SW480 (cell line): ENCODE results near the gene GPC6.
"Not testable (repeated sequence)": the region's sequence is repeated elsewhere in the genome, so short reads cannot be mapped to it uniquely, and the experiment has no call there.

ENCODE experiments used
- DNase-seq: peaks from one replicate; pipeline ENCODE4 v3.0.0-alpha.2; 2016; ENCODE audit warnings: low spot score

Gene GPC6

GRCh38 chr13:93435651-93436050 lies 209.0 kb downstream of the GPC6 start:
- DNase-seq = no peak

GRCh38 chr13:93437081-93437480 lies 210.5 kb downstream of the GPC6 start:
- DNase-seq = no peak

GRCh38 chr13:93446238-93446637 lies 219.6 kb downstream of the GPC6 start:
- no peak for DNase-seq

GRCh38 chr13:93450191-93450621 lies 223.6 kb downstream of the GPC6 start:
- no peak for DNase-seq

- DNase-seq = no peak
Observed at GRCh38 chr13:93450761-93451160, 224.2 kb downstream of the GPC6 start.

- not testable (repeated sequence) for DNase-seq
Observed at GRCh38 chr13:93454676-93455235, 228.1 kb downstream of the GPC6 start.

- DNase-seq = no peak
Observed at GRCh38 chr13:93455861-93456260, 229.3 kb downstream of the GPC6 start.

GRCh38 chr13:93460005-93460404 lies 233.4 kb downstream of the GPC6 start:
- no peak for DNase-seq

- no peak for DNase-seq
Observed at GRCh38 chr13:93462151-93462550, 235.5 kb downstream of the GPC6 start.

- no peak for DNase-seq
Observed at GRCh38 chr13:93466502-93467036, 240.0 kb downstream of the GPC6 start.

GRCh38 chr13:93467175-93467574 lies 240.6 kb downstream of the GPC6 start:
- DNase-seq = no peak

- no peak for DNase-seq
Observed at GRCh38 chr13:93468433-93468832, 241.8 kb downstream of the GPC6 start.

GRCh38 chr13:93472296-93472695 lies 245.7 kb downstream of the GPC6 start:
- no peak for DNase-seq

GRCh38 chr13:93472814-93473296 lies 246.2 kb downstream of the GPC6 start:
- DNase-seq = no peak

- DNase-seq = no peak
Observed at GRCh38 chr13:93473441-93474270, 247.0 kb downstream of the GPC6 start.

GRCh38 chr13:93476175-93476574 lies 249.6 kb downstream of the GPC6 start:
- no peak for DNase-seq

- no peak for DNase-seq
Observed at GRCh38 chr13:93477238-93477637, 250.6 kb downstream of the GPC6 start.

GRCh38 chr13:93480553-93481106 lies 254.0 kb downstream of the GPC6 start:
- DNase-seq = no peak

- DNase-seq = not testable (repeated sequence)
Observed at GRCh38 chr13:93496117-93496516, 269.5 kb downstream of the GPC6 start.

- DNase-seq = no peak
Observed at GRCh38 chr13:93496985-93497673, 270.5 kb downstream of the GPC6 start.

GRCh38 chr13:93499991-93500390 lies 273.4 kb downstream of the GPC6 start:
- no peak for DNase-seq

- DNase-seq = no peak
Observed at GRCh38 chr13:93502071-93502470, 275.5 kb downstream of the GPC6 start.
